SU-DHL-6 (cell line): ENCODE results near the gene ATF7.

Experiments used
- H2AFZ ChIP-seq: fragments of 200-600 bp; sonication (generic); 2 replicates; pipeline ENCODE4 v1.6.1; 2014; ENCODE audit warnings: low read depth, mild to moderate bottlenecking, moderate library complexity, mixed read lengths, antibody characterized with exemption, low read length; ENCODE audit not compliant: severe bottlenecking
- H3F3A ChIP-seq: fragments of 200-600 bp; shearing (Covaris generic); 2 replicates; pipeline ENCODE4 v1.6.0; 2016; ENCODE audit warnings: antibody characterized with exemption, mild to moderate bottlenecking; ENCODE audit not compliant: insufficient read depth
- H3K27ac ChIP-seq: fragments of 200-600 bp; sonication (generic); 2 replicates; pipeline ENCODE4 v1.5.1; 2016; ENCODE audit warnings: low read depth, mild to moderate bottlenecking, low read length, moderate library complexity, mixed read lengths
- H3K27me3 ChIP-seq: fragments of 200-600 bp; sonication (generic), shearing (Covaris generic); 2 replicates; pipeline ENCODE4 v1.6.0; 2014; ENCODE audit warnings: mild to moderate bottlenecking, low read length
- H3K36me3 ChIP-seq: fragments of 200-600 bp; sonication (generic); 2 replicates; pipeline ENCODE4 v1.6.1; 2014; ENCODE audit warnings: mild to moderate bottlenecking, low read length, mixed read lengths
- H3K4me2 ChIP-seq: fragments of 300-600, 200-600 bp; shearing (Covaris generic), sonication (generic); 2 replicates; pipeline ENCODE4 v1.6.0; 2014; ENCODE audit warnings: low read length, low read depth, mild to moderate bottlenecking; ENCODE audit not compliant: poor library complexity, severe bottlenecking
- H3K4me3 ChIP-seq: fragments of 200-600 bp; sonication (generic); 2 replicates; pipeline ENCODE4 v1.5.1; 2014; ENCODE audit warnings: antibody characterized with exemption, low read length, mild to moderate bottlenecking, mixed read lengths; ENCODE audit not compliant: insufficient read depth, poor library complexity, severe bottlenecking
- H3K79me2 ChIP-seq: fragments of 200-600 bp; sonication (generic); 2 replicates; pipeline ENCODE4 v1.6.1; 2014; ENCODE audit warnings: mild to moderate bottlenecking, low read length, moderate library complexity; ENCODE audit not compliant: insufficient read depth
- H3K9ac ChIP-seq: fragments of 200-600 bp; sonication (generic); 2 replicates; pipeline ENCODE4 v1.7.0; 2014; ENCODE audit warnings: mild to moderate bottlenecking, low read length
- H3K9me2 ChIP-seq: fragments of 200-600 bp; sonication (generic); replicated peaks from 2 replicates; pipeline ENCODE4 v1.6.1; 2014; ENCODE audit warnings: low read length; ENCODE audit not compliant: insufficient read depth
- H3K9me3 ChIP-seq: fragments of 200-600 bp; sonication (generic); 2 replicates; pipeline ENCODE4 v1.6.1; 2014; ENCODE audit warnings: low read length, mixed read lengths; ENCODE audit not compliant: insufficient read depth
- H4K20me1 ChIP-seq: fragments of 200-600 bp; sonication (generic); 2 replicates; pipeline ENCODE4 v1.6.1; 2014; ENCODE audit warnings: low read depth, mild to moderate bottlenecking, antibody characterized with exemption, low read length, moderate library complexity, mixed read lengths
- CTCF ChIP-seq: fragments of 200-600 bp; sonication (generic); IDR thresholded peaks from one replicate; pipeline ENCODE4 v1.5.1; 2017; ENCODE audit warnings: antibody characterized with exemption, mild to moderate bottlenecking, low read length, moderate library complexity; ENCODE audit not compliant: insufficient read depth, poor library complexity, severe bottlenecking
- EZH2phosphoT487 ChIP-seq: fragments of 200-600 bp; sonication (generic), shearing (Covaris generic); conservative IDR thresholded peaks from 2 replicates; pipeline ENCODE4 v1.6.1; 2018; ENCODE audit warnings: mild to moderate bottlenecking, antibody characterized with exemption, low read length, moderate library complexity, mixed read lengths

The ATF7 gene

GRCh38 chr12:53514628-53515290 lies 111.4 kb downstream of the ATF7 start:
- no peak overlapping the region for H3K4me2 ChIP-seq
- no peaks in the 10 kb centered on the region for H3K79me2 ChIP-seq
- no peaks in the 10 kb centered on the region for H3K9me2 ChIP-seq
- H3K36me3 ChIP-seq = no peaks in the 10 kb centered on the region
- no peak overlapping the region for H3K4me3 ChIP-seq
- TF ChIP-seq EZH2phosphoT487 (no peak), CTCF (no peak)
- no peak overlapping the region for H3K27ac ChIP-seq
- no peak overlapping the region for H2AFZ ChIP-seq
- no peaks in the 10 kb centered on the region for H3K9me3 ChIP-seq
- no peak overlapping the region for H3K9ac ChIP-seq
- H3F3A ChIP-seq = no peaks in the 10 kb centered on the region
- H3K27me3 ChIP-seq = no peaks in the 10 kb centered on the region
- H4K20me1 ChIP-seq = no peaks in the 10 kb centered on the region

DNA sequence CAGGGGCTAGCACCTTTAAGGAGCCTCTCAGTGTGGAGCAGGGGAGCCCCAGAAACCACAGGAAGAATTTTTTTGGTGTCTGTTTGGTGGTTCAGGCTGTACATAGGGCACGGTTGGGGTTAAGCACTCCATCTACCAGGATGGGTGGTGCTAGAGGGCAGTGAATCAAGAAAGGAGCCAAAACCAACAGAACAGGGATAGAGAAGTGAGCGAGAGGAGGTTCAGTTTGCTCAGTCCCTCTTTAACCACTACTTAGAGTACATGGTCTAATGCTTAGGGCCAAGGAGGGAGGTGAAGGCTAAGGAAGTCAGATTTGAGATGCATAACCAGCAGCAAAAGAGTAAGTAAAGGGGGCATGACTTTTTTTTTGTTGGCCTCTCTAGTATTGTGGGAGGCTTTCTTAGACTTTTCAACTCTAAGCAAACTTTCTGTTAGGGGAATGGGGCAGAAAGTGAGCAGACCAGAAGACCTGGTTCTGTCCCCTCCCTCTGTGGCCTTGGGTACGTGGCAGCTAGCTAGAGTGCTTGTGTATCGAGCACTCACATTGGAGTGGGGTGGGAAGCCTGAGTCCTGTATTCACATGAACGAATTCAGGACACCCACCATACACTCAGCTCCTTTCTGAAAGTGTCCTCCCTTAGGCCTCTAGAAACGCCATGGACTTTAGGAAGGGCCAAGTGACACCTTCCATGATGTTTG lies 112.3 kb downstream of the ATF7 start:
- Histone ChIP-seq H3K36me3 (no peaks in the 10 kb centered on the region), H3F3A (no peaks in the 10 kb centered on the region), H3K27ac (no peak overlapping the region), H3K9ac (no peak overlapping the region), H3K4me2 (no peak overlapping the region), H3K27me3 (no peaks in the 10 kb centered on the region), H2AFZ (no peak overlapping the region), H3K79me2 (no peaks in the 10 kb centered on the region), H4K20me1 (no peaks in the 10 kb centered on the region), H3K4me3 (no peak overlapping the region), H3K9me2 (no peaks in the 10 kb centered on the region), H3K9me3 (no peaks in the 10 kb centered on the region)
- no peak for TF ChIP-seq CTCF

DNA sequence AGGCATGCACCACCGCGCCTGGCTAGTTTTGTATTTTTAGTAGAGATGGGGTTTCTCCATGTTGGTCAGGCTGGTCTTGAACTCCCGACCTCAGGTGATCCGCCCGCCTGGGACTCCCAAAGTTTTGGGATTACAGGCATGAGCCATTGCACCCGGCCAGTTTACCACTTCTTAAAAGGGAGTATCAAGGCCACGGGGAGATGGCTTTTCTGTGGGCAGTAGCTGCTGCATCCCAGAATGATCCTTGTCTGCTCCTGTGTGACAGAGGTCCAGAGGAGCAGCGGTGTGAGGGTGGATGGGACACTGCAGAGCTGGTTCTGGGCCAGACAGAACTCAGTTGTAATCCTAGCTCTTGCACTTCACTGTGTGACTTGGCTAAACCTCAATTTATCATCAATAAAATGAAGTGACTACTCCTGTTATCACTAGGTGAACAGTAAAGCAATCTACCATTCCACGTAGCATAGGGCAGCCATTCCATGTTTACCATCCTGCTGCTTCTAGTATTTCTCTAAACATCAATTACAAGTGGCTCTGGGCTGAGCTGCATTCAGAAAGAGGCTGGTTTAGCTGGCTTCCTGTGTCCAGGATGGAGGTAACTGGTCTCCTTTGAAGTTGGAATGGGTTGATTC lies 115.9 kb downstream of the ATF7 start:
- no peaks in the 10 kb centered on the region for H4K20me1 ChIP-seq
- H3F3A ChIP-seq = no peaks in the 10 kb centered on the region
- H2AFZ ChIP-seq = no peak overlapping the region
- H3K79me2 ChIP-seq = no peaks in the 10 kb centered on the region
- TF ChIP-seq CTCF = no peak
- TF ChIP-seq EZH2phosphoT487 = no peak
- H3K9ac ChIP-seq = no peak overlapping the region
- H3K27ac ChIP-seq = no peak overlapping the region
- no peak overlapping the region for H3K4me3 ChIP-seq
- no peaks in the 10 kb centered on the region for H3K9me3 ChIP-seq
- H3K27me3 ChIP-seq = no peaks in the 10 kb centered on the region
- H3K4me2 ChIP-seq = no peak overlapping the region
- H3K9me2 ChIP-seq = no peaks in the 10 kb centered on the region
- H3K36me3 ChIP-seq = no peaks in the 10 kb centered on the region
